Measurements from ENCODE around the gene TERF2IP. TPM values are rescaled to one million over a fixed set of nuclear protein-coding genes. Genes with fewer than 3 reads are reported as not detected.

Gene TERF2IP
- total and polyA plus RNA-seq, 9 of the 15 experiments (the other 6 are each of a cell fraction or from before 2014, with no cell fraction given), result 14.5 to 64.2 (median 47.0) TPM

- TF ChIP-seq, protein P1, sequence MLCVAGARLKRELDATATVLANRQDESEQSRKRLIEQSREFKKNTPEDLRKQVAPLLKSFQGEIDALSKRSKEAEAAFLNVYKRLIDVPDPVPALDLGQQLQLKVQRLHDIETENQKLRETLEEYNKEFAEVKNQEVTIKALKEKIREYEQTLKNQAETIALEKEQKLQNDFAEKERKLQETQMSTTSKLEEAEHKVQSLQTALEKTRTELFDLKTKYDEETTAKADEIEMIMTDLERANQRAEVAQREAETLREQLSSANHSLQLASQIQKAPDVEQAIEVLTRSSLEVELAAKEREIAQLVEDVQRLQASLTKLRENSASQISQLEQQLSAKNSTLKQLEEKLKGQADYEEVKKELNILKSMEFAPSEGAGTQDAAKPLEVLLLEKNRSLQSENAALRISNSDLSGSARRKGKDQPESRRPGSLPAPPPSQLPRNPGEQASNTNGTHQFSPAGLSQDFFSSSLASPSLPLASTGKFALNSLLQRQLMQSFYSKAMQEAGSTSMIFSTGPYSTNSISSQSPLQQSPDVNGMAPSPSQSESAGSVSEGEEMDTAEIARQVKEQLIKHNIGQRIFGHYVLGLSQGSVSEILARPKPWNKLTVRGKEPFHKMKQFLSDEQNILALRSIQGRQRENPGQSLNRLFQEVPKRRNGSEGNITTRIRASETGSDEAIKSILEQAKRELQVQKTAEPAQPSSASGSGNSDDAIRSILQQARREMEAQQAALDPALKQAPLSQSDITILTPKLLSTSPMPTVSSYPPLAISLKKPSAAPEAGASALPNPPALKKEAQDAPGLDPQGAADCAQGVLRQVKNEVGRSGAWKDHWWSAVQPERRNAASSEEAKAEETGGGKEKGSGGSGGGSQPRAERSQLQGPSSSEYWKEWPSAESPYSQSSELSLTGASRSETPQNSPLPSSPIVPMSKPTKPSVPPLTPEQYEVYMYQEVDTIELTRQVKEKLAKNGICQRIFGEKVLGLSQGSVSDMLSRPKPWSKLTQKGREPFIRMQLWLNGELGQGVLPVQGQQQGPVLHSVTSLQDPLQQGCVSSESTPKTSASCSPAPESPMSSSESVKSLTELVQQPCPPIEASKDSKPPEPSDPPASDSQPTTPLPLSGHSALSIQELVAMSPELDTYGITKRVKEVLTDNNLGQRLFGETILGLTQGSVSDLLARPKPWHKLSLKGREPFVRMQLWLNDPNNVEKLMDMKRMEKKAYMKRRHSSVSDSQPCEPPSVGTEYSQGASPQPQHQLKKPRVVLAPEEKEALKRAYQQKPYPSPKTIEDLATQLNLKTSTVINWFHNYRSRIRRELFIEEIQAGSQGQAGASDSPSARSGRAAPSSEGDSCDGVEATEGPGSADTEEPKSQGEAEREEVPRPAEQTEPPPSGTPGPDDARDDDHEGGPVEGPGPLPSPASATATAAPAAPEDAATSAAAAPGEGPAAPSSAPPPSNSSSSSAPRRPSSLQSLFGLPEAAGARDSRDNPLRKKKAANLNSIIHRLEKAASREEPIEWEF (CRISPR knock-in tag; IDR thresholded peaks at IDR 0.05), result no peak
- TF ChIP-seq KAT2B (IDR thresholded peaks at IDR 0.05; ENCODE audit: low read depth, low read length) (no peak), ZNF785 (CRISPR knock-in tag; IDR thresholded peaks at IDR 0.05) (no peak), ZNF212 (CRISPR knock-in tag; IDR thresholded peaks at IDR 0.05) (no peak), NUFIP1 (IDR thresholded peaks at IDR 0.05; ENCODE audit: partially characterized antibody) (no peak), ZNF224 (CRISPR knock-in tag; IDR thresholded peaks at IDR 0.05) (no peak), ELF2 (CRISPR knock-in tag; IDR thresholded peaks at IDR 0.05) (no peak), BHLHE40 (IDR thresholded peaks at IDR 0.05; ENCODE audit: low read length) (no peak)
- TF ChIP-seq, protein P2, sequence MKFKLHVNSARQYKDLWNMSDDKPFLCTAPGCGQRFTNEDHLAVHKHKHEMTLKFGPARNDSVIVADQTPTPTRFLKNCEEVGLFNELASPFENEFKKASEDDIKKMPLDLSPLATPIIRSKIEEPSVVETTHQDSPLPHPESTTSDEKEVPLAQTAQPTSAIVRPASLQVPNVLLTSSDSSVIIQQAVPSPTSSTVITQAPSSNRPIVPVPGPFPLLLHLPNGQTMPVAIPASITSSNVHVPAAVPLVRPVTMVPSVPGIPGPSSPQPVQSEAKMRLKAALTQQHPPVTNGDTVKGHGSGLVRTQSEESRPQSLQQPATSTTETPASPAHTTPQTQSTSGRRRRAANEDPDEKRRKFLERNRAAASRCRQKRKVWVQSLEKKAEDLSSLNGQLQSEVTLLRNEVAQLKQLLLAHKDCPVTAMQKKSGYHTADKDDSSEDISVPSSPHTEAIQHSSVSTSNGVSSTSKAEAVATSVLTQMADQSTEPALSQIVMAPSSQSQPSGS (CRISPR knock-in tag; IDR thresholded peaks at IDR 0.05), result no peak
- TF ChIP-seq, protein P3, sequence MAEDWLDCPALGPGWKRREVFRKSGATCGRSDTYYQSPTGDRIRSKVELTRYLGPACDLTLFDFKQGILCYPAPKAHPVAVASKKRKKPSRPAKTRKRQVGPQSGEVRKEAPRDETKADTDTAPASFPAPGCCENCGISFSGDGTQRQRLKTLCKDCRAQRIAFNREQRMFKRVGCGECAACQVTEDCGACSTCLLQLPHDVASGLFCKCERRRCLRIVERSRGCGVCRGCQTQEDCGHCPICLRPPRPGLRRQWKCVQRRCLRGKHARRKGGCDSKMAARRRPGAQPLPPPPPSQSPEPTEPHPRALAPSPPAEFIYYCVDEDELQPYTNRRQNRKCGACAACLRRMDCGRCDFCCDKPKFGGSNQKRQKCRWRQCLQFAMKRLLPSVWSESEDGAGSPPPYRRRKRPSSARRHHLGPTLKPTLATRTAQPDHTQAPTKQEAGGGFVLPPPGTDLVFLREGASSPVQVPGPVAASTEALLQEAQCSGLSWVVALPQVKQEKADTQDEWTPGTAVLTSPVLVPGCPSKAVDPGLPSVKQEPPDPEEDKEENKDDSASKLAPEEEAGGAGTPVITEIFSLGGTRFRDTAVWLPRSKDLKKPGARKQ (CRISPR knock-in tag; IDR thresholded peaks at IDR 0.05), result no peak
Observed at GRCh38 chr16:75676909-75677308, 29.3 kb downstream of the TERF2IP start, which contains the start of gene CPHXL2 (continued).

Measured in K562 (cell line).